HG03460 (cell line): ENCODE measurements around the gene ATP8A2.

Source experiments
- ATAC-seq: cut with Tn5 transposase; IDR thresholded peaks from one replicate; pipeline ENCODE4 v1.9.1; 2021; ENCODE audit not compliant: unreplicated experiment

ATP8A2 gene

GRCh38 chr13:25844559-25845434 lies 473.0 kb downstream of the ATP8A2 start:
- no peak for ATAC-seq

GRCh38 chr13:25846222-25846984 lies 474.6 kb downstream of the ATP8A2 start:
- no peak for ATAC-seq

- peak; percentile 77 for ATAC-seq
Measured at GRCh38 chr13:25847145-25847544, 475.4 kb downstream of the ATP8A2 start.

- ATAC-seq: no peak
Measured at GRCh38 chr13:25847635-25848626, 476.2 kb downstream of the ATP8A2 start.

GRCh38 chr13:25848812-25849745 lies 477.3 kb downstream of the ATP8A2 start:
- no peak for ATAC-seq

- ATAC-seq: no peak
Measured at GRCh38 chr13:25857830-25858229, 486.1 kb downstream of the ATP8A2 start.

- no peak for ATAC-seq
Measured at GRCh38 chr13:25859528-25859927, 487.8 kb downstream of the ATP8A2 start.

GRCh38 chr13:25860265-25860664 lies 488.5 kb downstream of the ATP8A2 start:
- ATAC-seq: no peak

- no peak for ATAC-seq
Measured at GRCh38 chr13:25860862-25861261, 489.1 kb downstream of the ATP8A2 start.

- ATAC-seq: no peak
Measured at GRCh38 chr13:25862156-25862555, 490.4 kb downstream of the ATP8A2 start.

- no peak for ATAC-seq
Measured at GRCh38 chr13:25864116-25864515, 492.3 kb downstream of the ATP8A2 start.

GRCh38 chr13:25864936-25865335 lies 493.2 kb downstream of the ATP8A2 start:
- ATAC-seq: no peak

GRCh38 chr13:25865391-25865790 lies 493.6 kb downstream of the ATP8A2 start:
- no peak for ATAC-seq

GRCh38 chr13:25867038-25867437 lies 495.3 kb downstream of the ATP8A2 start:
- no peak for ATAC-seq

- ATAC-seq: no peak
Measured at GRCh38 chr13:25868490-25868889, 496.7 kb downstream of the ATP8A2 start.

GRCh38 chr13:25869941-25870340 lies 498.2 kb downstream of the ATP8A2 start:
- ATAC-seq: no peak

GRCh38 chr13:25871389-25872125 lies 499.8 kb downstream of the ATP8A2 start:
- no peak for ATAC-seq

- no peak for ATAC-seq
Measured at GRCh38 chr13:25872481-25873241, 500.9 kb downstream of the ATP8A2 start.
